ENCODE measurements around the gene PCCA.

- TF ChIP-seq, protein P1, sequence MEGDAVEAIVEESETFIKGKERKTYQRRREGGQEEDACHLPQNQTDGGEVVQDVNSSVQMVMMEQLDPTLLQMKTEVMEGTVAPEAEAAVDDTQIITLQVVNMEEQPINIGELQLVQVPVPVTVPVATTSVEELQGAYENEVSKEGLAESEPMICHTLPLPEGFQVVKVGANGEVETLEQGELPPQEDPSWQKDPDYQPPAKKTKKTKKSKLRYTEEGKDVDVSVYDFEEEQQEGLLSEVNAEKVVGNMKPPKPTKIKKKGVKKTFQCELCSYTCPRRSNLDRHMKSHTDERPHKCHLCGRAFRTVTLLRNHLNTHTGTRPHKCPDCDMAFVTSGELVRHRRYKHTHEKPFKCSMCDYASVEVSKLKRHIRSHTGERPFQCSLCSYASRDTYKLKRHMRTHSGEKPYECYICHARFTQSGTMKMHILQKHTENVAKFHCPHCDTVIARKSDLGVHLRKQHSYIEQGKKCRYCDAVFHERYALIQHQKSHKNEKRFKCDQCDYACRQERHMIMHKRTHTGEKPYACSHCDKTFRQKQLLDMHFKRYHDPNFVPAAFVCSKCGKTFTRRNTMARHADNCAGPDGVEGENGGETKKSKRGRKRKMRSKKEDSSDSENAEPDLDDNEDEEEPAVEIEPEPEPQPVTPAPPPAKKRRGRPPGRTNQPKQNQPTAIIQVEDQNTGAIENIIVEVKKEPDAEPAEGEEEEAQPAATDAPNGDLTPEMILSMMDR (IDR thresholded peaks at IDR 0.05; ENCODE audit: low read depth, low read length): no peak
- TF ChIP-seq EZH2phosphoT487 (IDR thresholded peaks at IDR 0.05; ENCODE audit: low read depth): no peak
Measured at GRCh38 chr13:100063906-100064305, 25.0 kb upstream of the PCCA start.
